ENCODE results near the gene CD83.

- TF ChIP-seq CTCF (IDR thresholded peaks at IDR 0.05; ENCODE audit: low read depth, low read length, poor library complexity, severe bottlenecking) (no peak), EZH2phosphoT487 (IDR thresholded peaks at IDR 0.05; ENCODE audit: borderline replicate concordance, low read length) (no peak)
Measured at GRCh38 chr6:14123386-14124111, 6.0 kb downstream of the CD83 start.

Data from DOHH2 (cell line).